ENCODE data around the gene GPR26.

The GPR26 gene

GRCh38 chr10:123648595-123648994 lies 17.6 kb upstream of the GPR26 start:
- no peak for DNase-seq

DNA sequence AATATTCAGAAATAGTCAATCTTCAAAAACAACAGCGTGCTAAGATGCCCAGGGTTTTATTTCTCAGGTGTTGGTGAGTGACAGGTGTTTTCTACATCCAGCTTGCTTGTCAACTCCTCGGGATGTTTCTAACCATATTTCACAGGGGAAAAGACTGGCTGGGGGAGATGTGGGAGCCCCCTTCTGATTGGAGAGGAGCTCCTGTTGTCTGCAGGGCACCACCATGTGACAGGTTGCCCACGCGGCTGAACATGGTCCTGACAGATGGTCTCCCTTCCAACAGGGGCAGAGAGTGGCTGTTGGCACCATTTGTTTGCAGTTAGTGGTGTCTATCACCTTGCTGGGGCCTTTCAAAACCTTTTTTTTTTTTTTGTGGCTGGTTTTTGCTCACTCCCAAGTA lies 16.5 kb upstream of the GPR26 start:
- no peak for DNase-seq

DNA sequence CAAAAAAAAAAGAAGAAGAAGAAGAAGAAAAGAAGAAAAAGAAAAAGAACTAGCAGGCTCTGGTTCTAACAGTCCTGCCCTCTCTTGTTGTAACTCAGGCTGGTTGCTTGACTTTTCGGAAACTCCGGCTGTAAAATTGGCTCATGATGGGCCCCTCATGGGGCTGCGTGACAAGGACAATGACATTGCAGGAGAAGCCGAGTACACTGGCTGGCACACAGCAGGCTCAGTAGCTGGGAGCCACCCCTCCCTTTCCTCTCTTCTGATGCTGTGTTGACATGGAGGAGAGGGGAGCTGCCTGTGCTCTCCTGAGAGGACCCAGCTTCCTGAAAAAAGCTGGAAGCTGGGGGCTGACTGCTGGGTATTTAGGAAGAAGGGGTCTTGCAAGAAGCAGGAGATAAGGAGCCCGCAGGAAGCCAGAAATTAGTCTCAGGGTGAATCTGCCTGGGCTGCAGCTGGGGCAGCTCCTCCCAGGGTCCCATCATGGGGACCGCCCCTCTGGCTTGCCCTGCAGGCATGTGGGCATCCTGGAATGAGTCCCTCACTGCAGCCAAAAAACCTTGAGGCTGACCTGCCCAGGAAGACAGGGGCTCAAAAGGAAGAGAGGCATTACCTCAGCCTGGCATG lies 14.6 kb upstream of the GPR26 start:
- no peak for DNase-seq

DNA sequence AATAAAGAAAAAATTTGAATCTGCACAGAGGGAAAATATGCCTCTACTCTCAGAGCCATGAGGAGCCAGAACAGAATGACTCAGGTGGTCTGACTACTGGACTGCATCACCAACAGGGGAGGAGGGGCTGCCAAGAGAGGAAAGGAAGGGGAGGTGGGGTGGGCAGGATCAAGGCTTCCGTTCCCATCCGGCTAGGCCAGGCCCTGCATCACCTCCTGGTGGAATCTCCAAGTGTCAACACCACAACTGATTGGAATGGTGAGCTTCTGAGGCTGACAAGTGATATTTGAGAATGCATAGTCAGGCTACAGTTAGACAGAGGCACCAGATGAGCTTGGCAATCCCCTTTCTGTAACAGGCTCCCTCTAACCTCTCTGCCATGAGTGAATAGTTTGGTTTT lies 10.4 kb upstream of the GPR26 start:
- DNase-seq, result no peak

- DNase-seq, result no peak
Measured at GRCh38 chr10:123663522-123663921, 2.6 kb upstream of the GPR26 start.

DNA sequence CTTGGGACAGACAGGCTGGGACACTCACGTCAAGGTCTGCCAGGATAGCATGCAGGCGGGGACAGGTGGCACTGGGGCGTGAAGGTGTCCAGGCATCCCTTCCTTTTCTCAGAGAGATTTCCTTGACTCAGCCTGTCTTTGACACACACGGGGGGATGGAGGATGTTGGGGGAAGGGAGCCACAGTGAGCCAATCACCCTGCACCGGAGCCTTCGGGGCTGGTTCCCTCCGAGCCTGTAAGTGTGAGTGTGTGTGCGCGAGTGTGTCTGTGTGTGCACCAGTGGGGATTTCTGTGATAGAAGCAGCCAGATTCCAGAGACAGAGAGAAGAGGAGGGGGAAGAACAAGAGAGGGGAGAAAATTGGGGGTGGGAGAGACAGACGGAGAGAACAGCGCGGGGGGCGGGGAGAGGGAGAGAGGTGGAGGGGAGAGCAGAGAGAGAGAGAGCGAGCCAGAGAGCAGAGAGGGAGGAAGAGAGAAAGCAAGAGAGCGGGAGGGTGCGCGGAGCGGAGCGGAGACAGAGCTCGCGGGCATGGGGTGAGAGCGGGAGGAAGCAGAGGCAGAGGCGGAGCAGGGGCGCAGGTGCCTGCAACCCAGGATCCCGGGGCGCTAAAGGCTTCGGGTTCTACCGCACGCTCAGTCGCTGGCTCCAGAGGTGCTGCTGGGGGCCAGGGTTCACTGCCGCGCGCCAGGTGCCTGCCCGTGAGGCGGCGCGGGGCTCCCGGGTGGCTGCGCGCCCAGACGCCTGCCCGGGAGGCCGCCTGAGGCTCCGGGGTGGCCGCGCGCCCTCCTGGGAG lies 466 bp upstream of the GPR26 start:
- no peak for DNase-seq

DNA sequence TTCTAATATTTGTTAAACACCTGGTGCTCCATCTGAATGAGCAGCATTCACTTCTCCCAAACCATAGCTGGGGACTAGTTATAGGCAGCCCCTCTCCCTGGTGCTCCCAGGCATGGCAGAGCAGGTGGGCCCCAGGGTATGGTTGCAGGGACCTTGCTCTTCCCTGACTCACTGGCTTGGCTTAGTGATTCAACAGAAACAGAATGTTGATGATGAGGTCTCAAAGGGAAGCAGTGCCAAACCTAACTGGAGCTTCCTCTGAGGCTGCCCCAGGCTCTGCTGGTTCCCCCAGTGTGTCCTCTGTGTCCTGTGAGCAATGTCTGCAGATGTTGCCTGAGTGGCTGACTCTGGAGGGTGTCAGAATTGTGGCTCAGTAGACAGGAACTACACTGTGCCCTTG lies 3.7 kb downstream of the GPR26 start:
- DNase-seq, result no peak

- DNase-seq, result no peak
Measured at GRCh38 chr10:123673198-123673597, 7.0 kb downstream of the GPR26 start.

- DNase-seq, result no peak
Measured at GRCh38 chr10:123674741-123675140, 8.6 kb downstream of the GPR26 start.

- DNase-seq, result no peak
Measured at GRCh38 chr10:123675811-123676210, 9.7 kb downstream of the GPR26 start.

DNA sequence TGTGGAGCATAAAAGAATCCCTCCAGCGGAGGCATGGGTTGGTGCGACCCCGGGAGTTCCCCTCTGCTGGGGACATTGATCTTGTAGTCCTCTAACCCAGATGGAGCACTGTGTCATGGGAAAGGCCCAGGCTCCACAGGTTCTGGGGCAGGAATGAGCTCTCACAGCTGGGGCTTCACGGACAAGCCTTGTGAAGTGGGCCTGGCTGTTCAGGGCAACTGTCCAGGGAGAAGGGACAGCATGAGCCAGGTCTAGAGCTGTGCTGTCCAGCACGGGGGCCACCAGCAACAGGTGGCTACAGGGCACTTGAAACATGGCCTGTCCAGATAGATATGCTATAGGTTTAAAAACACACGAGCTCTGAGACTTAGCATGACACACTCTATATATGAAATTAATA lies 11.4 kb downstream of the GPR26 start:
- DNase-seq, result no peak

GRCh38 chr10:123678376-123678775 lies 12.2 kb downstream of the GPR26 start:
- no peak for DNase-seq

DNA sequence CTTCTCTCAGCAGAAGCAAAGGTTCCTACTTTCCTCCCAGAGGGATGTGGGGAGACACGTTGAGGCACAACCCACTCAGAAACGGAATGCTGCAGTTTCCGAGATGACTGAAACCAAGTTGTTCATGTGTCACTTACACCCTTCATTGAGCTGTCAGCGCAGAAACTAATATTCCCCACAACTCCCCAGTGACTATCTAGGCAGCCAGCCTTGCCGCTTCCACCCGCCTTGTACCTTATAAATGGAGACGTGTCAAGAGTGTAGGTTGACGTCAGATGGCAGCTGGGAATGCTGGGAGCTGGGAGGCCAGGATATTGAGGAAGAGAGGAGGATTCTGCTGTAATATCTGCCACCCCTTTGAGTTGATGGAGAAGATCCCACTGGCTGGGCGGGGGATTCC lies 15.1 kb downstream of the GPR26 start:
- no peak for DNase-seq

DNA sequence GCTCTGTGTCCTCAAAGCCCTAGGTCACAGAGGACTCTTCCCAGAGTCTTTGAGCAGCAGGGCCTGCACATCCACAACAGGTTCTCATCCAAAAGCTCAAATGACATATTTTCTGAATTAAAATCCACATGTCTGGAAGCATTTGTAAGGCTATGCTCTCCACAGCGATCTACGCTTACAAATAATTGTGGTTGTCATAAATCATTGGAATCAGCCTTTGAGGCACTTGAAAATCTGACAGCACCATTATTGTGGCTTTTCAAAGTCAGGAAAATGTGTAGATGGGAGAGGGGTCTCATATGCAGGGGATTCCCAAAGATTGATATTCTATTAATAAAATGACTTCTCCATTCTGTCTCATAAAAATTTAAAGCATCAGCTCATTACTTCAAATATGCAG lies 16.3 kb downstream of the GPR26 start:
- no peak for DNase-seq

- no peak for DNase-seq
Measured at GRCh38 chr10:123683459-123683858, 17.3 kb downstream of the GPR26 start.

GRCh38 chr10:123683865-123684264 lies 17.7 kb downstream of the GPR26 start:
- no peak for DNase-seq

- no peak for DNase-seq
Measured at GRCh38 chr10:123685260-123685659, 19.1 kb downstream of the GPR26 start.

- no peak for DNase-seq
Measured at GRCh38 chr10:123687758-123688157, 21.6 kb downstream of the GPR26 start.

- DNase-seq, result no peak
Measured at GRCh38 chr10:123689880-123690279, 23.7 kb downstream of the GPR26 start.

DNA sequence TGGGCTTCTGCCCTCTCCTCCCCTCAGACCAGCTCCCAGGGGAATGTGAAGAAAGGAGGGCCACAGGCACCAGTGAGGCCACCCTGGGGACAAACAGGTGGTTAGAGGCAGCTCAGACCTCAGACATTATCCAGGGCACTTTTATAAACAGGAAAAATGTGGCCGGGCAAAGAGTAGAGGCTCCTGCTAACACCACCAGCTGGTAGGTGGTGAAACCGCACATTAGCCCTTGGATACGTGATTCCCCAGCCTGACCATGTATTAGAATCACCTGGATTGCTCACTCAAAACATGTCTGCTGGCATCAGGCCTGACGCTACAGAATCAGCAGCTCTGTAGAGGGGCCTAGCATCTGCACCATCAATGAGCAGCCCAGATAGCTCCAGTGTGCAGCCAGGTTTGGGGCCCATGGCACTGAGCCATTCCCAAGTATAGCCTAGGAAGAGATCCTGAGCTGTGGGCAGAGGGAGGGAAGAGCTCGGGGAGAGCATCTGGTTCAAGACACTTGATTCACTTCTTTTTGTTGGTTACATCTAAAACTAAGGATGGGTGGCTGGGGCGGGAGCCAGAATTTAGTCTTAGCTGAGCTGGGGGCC lies 37.1 kb downstream of the GPR26 start:
- no peak for DNase-seq

- DNase-seq, result no peak
Measured at GRCh38 chr10:123704076-123704475, 37.9 kb downstream of the GPR26 start.

GRCh38 chr10:123704812-123705211 lies 38.7 kb downstream of the GPR26 start:
- DNase-seq, result no peak

- DNase-seq, result no peak
Measured at GRCh38 chr10:123706236-123706635, 40.1 kb downstream of the GPR26 start.

DNA sequence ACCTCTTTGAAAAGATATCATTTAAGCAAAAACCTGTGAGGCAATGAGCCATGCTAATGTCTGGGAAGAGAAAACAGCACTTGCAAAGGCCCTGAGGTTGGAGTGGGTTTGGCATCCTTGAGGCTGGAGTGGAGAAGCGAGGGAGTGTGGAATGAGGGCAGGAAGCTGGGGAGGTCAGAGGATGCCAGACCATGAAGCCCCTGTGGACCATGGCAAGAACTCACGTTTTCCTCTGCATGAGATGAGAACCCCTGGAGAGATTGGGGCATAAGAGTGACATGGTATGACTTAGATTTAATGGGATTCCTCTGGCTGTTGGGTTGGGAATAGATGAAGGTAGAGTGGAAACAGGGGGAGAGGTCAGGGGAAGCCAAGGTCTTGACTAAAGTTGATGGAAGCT lies 49.4 kb downstream of the GPR26 start:
- DNase-seq, result no peak

All from CD4-positive, alpha-beta T cell treated with Interleukin-12 subunit alpha and Interleukin-12 subunit beta, for 1 hour (primary cell).